A549 treated with Hydrocortisone at 1 μM for 4 hours (cell line): ENCODE measurements around the gene PMS2. TPM values are rescaled to one million over a fixed set of nuclear protein-coding genes. Genes with fewer than 3 reads are reported as not detected.

ENCODE experiments used
- total RNA-seq: library from RNA; stranded (reverse); fragments of 200-300 nt; extraction: Qiagen RNA extraction; gene quantifications from 5 replicates; pipeline ENCODE4 v1.2.3, GENCODE V29; 2022

Gene PMS2
- 9.6 to 17.5 TPM (median 11.9 TPM) in 5 replicates for total RNA-seq

GRCh38 chr7:6008668-6009611 lies at the start of gene PMS2, which contains the start of gene AIMP2:
TSS of gene PMS2 (minus strand) at chr7:6009049. CDS start at chr7:6009019, 30 bp downstream.
TSS of gene AIMP2 (plus strand) at chr7:6009272. CDS start at chr7:6009364, 92 bp downstream.

GRCh38 chr7:6030988-6031387 lies 22.1 kb upstream of the PMS2 start, which contains the start of gene ANKRD61:
TSS of gene ANKRD61 (plus strand) at chr7:6031376. CDS start at chr7:6031376, 0 bp downstream.

GRCh38 chr7:5970347-5970911 lies 38.4 kb downstream of the PMS2 start, which contains the start of gene RSPH10B:
TSS of gene RSPH10B (minus strand) at chr7:5970689. CDS start at chr7:5967116, 3,573 bp downstream.

Other genes starting within 250 kb of the PMS2 start
- gene RNF216, start 227.4 kb downstream of the PMS2 start, total RNA-seq, result 23.0 to 27.2 TPM (median 23.9 TPM) in 5 replicates
- gene OCM, start 128.3 kb downstream of the PMS2 start, total RNA-seq, result not detected in 5 replicates
- 70.3 to 82.7 TPM (median 77.1 TPM) in 5 replicates for gene CCZ1, start 110.3 kb downstream of the PMS2 start, total RNA-seq
- gene RSPH10B, start 38.4 kb downstream of the PMS2 start, total RNA-seq, result 0.05 to 0.20 TPM (median 0.12 TPM) in 5 replicates
- gene AIMP2, start 223 bp upstream of the PMS2 start, total RNA-seq, result 85.1 to 95.1 TPM (median 91.4 TPM) in 5 replicates
- gene ANKRD61, start 22.3 kb upstream of the PMS2 start, total RNA-seq, result 0.53 to 0.84 TPM (median 0.72 TPM) in 5 replicates
- 62.6 to 77.6 TPM (median 73.1 TPM) in 5 replicates for gene EIF2AK1, start 50.1 kb upstream of the PMS2 start, total RNA-seq
- 6.3 to 9.2 TPM (median 8.1 TPM) in 5 replicates for gene USP42, start 95.9 kb upstream of the PMS2 start, total RNA-seq